Activated T-helper 1 cell treated with anti-CD3 and anti-CD28 coated beads, Interleukin-2, amount 50 U/mL, for 16 hours (primary cell): Measurements from ENCODE around the gene FAM161B.
"Not testable (repeated sequence)": the region's sequence is repeated elsewhere in the genome, so short reads cannot be mapped to it uniquely, and the experiment has no call there.

Source experiments
- DNase-seq, 2 donors: peaks; one replicate each; pipeline ENCODE4 v3.0.0-alpha.2; 2020; ENCODE audit warnings: low read depth in 1 of 2, low spot score in 1 of 2

The FAM161B gene, protein sequence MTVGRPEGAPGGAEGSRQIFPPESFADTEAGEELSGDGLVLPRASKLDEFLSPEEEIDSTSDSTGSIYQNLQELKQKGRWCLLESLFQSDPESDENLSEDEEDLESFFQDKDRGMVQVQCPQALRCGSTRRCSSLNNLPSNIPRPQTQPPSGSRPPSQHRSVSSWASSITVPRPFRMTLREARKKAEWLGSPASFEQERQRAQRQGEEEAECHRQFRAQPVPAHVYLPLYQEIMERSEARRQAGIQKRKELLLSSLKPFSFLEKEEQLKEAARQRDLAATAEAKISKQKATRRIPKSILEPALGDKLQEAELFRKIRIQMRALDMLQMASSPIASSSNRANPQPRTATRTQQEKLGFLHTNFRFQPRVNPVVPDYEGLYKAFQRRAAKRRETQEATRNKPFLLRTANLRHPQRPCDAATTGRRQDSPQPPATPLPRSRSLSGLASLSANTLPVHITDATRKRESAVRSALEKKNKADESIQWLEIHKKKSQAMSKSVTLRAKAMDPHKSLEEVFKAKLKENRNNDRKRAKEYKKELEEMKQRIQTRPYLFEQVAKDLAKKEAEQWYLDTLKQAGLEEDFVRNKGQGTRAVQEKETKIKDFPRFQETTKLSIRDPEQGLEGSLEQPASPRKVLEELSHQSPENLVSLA

GRCh38 chr14:73949752-73950734, at the start of gene FAM161B, which contains the start of gene COQ6:
FAM161B (minus strand) TSS chr14:73950094; CDS start chr14:73950026, 68 bp downstream.
COQ6 (plus strand) TSS chr14:73950302; CDS start chr14:73950333, 31 bp downstream.
- DNase-seq: peak; percentile 81 to 87

DNA sequence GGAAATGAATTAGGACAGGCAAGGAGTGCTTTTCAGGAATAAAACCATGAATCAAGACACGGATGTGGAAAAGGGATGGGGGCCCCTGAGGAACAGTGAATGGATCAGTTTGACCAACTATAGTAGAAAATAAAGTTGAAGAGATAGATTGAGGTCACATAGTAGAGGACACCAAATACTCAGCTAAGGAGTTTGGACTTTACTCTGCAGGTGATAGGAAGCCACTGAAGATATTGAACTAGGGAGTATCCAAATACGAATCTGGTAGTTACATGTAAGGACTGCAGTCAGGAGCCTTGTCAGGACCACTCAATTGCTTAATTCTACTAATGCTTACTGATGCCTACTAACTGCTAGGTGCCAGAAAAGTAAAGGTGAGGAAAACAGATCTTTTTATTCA, 48.8 kb upstream of the FAM161B start:
- no peak for DNase-seq

- DNase-seq: no peak
These were observed 48.1 kb upstream of the FAM161B start for GRCh38 chr14:73997944-73998447.

DNA sequence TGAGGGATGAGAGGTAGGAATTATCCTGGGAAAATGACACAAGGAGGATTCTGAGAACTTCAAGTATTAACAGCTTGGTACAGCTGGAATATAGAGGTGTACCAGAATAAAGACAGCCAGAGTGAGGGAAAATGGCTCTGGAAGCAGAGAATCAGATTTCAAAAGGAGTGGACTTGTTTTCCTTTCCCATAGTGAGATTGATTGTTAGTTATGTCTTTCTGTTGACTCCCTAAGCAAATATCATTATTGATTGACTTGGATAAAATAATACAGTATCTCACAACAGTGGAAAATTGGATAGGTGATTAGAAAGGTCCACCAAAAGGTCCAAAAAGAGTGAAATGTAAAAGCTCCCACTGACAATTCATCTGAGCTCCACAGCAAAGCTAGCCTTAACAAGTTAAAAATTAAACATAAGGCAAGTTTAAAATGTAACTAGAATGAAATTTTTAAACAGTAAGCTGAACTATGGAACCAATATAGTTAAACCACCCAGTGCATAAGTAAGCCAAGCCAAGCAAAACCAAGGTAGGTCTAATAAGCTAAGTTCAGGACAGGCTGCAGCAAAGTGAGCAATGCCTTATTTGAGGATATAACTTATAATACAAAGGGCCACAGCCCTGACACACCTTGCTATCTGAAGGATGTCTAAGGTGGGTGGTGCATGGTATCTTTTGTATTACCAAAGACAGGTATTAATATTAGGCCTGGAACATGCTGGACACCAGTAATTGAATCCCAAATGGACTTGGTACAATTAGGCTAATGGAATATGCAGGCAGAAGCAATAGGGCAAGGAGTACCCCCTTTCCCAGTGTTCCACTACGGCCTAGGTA, 47.4 kb upstream of the FAM161B start:
- no peak for DNase-seq

DNA sequence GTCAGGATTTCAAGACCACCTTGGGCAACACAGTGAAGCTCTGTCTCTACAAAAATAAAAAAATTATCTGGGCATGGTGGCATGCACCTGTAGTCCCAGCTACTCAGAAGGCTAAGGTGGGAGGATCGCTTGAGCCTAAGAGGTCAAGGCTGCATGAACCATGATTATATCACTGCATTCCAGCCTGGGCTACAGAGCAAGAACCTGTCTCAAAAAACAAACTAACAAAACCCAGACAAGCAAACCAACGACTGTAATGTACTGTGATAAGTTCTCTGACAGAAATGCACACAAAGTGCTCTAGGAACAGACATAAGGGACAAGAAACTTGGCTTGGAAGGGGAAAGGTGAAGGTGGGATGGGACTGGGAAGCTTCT, 46.8 kb upstream of the FAM161B start:
- no peak for DNase-seq

- DNase-seq: no peak
These were observed 46.1 kb upstream of the FAM161B start for GRCh38 chr14:73995977-73996378.

DNA sequence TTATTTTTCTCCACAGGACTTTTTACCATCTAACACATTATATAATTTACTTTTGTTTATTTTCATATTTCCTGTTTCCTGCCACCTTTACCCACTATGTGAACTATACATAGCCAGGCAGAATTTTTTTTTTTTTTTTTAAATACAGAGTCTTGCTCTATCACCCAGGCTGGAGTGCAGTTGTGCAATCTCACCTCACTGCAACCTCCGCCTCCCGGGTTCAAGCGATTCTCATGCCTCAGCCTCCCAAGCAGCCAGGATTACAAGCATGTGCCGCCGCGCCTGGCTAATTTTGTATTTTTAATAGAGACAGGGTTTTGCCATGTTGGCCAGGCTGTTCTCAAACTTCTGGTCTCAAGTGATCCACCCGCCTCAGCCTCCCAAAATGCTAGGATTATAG, 45.0 kb upstream of the FAM161B start:
- DNase-seq: not testable (repeated sequence)

GRCh38 chr14:73991092-73991491, 41.2 kb upstream of the FAM161B start:
- DNase-seq: no peak

GRCh38 chr14:73988656-73989055, 38.8 kb upstream of the FAM161B start:
- not testable (repeated sequence) for DNase-seq

- no peak for DNase-seq
These were observed 38.2 kb upstream of the FAM161B start for GRCh38 chr14:73988065-73988464.

DNA sequence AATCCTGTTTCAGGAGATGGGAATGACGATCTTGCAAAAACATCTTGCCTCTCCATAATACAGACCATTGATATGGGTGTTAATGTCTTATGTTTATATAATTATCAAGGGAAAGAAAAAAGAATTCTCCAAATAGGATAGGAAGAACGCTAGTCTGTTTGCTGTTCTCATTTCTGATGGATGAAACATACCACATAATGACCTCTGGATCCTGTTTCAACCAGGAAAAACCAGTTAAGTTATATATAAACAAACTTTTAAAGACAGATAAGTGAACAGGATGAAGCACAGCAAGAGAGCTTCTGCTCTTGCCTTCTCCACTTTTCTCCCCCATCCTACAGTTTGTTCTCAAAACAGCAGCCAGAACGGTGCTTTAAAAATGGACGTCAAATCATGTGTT, 28.0 kb upstream of the FAM161B start:
- no peak for DNase-seq

- DNase-seq: no peak
These were observed 26.2 kb upstream of the FAM161B start for GRCh38 chr14:73976125-73976524.

DNA sequence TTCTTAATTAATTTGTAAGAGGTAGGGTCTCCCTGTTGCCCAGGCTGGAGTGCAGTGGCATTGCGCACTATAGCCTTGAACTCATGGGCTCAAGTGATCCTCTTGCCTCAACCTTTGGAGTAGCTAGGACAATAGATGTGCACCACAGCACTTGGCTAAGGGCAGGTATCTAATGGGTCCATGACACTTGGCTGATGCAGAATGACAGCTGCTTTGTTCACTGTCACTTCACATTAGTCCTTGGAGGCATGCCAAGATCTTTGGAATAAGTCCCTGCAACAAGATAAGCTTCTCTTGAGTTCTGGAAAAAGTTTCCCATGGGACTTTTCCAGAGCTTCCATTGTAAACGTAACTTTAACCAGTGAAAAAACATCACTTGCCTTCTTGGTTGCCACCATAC, 23.6 kb upstream of the FAM161B start:
- no peak for DNase-seq

DNA sequence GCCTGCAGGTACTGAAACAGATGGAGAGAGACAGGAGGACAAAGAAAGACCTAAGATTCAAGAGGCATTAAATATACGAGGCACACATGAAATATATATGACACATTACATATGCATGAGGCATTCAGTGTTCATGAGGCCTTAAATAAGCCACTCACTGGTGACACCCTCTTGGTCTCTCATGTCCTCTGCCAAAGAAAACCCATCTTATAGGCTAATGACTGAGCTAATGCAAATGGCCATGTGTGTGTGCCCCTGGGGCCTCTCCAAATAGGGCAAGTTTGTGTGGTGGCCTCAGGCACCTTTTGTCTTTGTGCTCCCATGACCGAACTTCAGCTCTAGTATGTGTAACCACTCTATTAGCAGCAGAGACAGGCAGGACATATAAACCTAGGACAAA, 19.0 kb upstream of the FAM161B start:
- no peak for DNase-seq

DNA sequence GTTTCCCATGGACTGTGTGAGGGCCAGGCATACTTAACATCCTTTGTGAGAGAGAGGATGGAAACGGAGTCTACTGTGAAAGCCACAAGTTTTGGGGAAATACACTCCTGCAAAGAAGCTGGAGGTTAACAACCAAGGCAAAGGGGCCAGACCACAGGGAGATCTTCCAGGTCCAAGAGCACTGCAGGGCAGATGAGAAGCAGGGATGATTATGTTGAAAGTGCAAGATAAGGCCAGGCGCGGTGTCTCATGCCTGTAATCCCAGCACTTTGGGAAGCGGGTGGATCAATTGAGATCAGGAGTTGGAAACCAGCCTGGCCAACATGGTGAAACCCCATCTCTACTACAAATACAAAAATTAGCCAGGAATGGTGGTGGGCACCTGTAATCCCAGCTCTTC, 15.3 kb upstream of the FAM161B start:
- DNase-seq: no peak

- no peak for DNase-seq
These were observed 11.3 kb upstream of the FAM161B start for GRCh38 chr14:73961192-73961591.

DNA sequence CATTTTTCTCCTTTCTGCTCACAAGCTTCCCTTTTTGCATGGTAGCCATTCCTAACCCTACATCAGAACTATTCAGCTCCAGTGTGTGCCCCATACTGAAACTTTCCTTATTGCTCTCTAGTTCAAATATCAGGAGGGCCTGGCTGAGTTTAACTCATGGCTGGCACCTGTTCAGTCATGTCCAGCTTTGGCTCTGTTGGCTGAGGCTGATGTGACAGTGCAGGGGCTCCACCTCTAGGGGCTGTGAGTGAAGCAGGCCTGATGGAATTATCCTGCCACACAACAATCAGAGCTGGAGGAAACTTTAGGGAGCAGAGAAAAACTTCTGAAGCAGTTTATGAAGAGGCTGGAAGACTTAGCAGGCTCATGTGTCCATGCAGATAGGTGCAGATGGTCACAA, 8.7 kb upstream of the FAM161B start:
- DNase-seq: no peak

GRCh38 chr14:73955674-73956073, 5.8 kb upstream of the FAM161B start:
- no peak for DNase-seq

DNA sequence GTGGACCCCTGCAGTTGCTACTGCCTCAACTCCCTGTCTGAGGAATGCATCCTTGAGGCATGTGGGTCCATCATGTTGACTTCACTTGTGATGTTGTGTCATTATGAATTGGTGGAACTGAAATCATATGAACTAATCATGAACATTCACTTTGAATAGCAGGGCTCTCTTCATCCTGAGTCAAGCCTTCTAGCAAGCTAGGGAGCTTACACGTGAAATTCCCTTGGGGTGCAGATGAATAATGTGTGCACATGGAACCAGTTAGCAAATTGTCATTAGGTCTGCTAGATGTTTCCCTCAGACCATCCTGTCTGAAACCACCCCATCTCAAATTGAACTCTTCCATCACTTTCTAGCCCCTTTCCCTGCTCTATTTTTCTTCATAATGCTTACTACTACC, 3.8 kb upstream of the FAM161B start:
- no peak for DNase-seq

- DNase-seq: no peak
These were observed 4.7 kb downstream of the FAM161B start for GRCh38 chr14:73945159-73945670.
